ENCODE measurements around the gene ASB16. TPM values are rescaled to one million over a fixed set of nuclear protein-coding genes. Genes with fewer than 3 reads are reported as not detected.

The ASB16 gene
- total and polyA plus RNA-seq, 9 of the 15 experiments (the other 6 are each of a cell fraction or from before 2014, with no cell fraction given) = 0.03 to 0.07 TPM; not detected in 7

DNA sequence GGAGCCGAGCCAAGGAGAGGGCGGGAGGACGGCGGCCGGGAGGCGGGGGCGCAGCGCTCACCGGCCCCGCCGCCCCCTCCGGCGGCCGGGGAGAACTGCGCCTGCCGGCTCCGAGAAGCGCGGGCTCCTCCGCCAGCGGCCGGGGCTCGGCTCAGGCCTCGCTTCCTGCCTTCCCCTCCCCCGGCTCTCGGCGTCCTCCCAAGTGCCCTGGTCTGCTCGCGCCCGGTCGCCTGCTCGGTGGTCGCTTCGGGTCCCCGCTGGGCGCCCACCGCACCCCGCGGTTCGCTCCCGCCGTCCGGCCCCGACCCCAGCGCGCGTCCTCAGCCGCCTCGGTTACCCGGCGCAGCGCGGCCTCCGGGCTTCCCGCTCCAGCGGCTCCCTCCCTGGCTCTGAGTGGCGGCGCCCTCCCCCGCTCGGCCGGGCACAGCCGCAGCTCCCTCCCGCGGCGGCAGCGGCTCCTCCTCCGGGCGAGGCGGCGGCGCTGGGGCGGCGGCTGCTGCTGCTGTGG is 48.7 kb downstream of the ASB16 start (continued):
- TF ChIP-seq RREB1 (CRISPR knock-in tag; IDR thresholded peaks at IDR 0.05) = no peak
- no peak for TF ChIP-seq MAFG (tag; conservative IDR thresholded peaks at IDR 0.05)
- TF ChIP-seq SREBF2 (CRISPR knock-in tag; IDR thresholded peaks at IDR 0.05) = no peak
- no peak; the same call in none of the 2 replicates for TF ChIP-seq ZNF263 (CRISPR knock-in tag; IDR thresholded peaks at IDR 0.05; ENCODE audit: borderline replicate concordance)
- TF ChIP-seq SP2 (IDR thresholded peaks at IDR 0.05; ENCODE audit: extremely low read depth, low read depth, low read length, poor library complexity, severe bottlenecking) = no peak
- no peak for TF ChIP-seq ZNF695 (CRISPR knock-in tag; IDR thresholded peaks at IDR 0.05)
- TF ChIP-seq HNRNPLL (IDR thresholded peaks at IDR 0.05; ENCODE audit: low read depth, low read length, poor library complexity, severe bottlenecking) = no peak
- TF ChIP-seq, protein P1, sequence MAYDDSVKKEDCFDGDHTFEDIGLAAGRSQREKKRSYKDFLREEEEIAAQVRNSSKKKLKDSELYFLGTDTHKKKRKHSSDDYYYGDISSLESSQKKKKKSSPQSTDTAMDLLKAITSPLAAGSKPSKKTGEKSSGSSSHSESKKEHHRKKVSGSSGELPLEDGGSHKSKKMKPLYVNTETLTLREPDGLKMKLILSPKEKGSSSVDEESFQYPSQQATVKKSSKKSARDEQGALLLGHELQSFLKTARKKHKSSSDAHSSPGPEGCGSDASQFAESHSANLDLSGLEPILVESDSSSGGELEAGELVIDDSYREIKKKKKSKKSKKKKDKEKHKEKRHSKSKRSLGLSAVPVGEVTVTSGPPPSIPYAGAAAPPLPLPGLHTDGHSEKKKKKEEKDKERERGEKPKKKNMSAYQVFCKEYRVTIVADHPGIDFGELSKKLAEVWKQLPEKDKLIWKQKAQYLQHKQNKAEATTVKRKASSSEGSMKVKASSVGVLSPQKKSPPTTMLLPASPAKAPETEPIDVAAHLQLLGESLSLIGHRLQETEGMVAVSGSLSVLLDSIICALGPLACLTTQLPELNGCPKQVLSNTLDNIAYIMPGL (CRISPR knock-in tag; IDR thresholded peaks at IDR 0.05) = peak; percentile 82; the same call in 1 of the 2 replicates
- no peak for TF ChIP-seq SRSF3 (IDR thresholded peaks at IDR 0.05; ENCODE audit: insufficient read depth, low read length)
- TF ChIP-seq POLR2H (tag; IDR thresholded peaks at IDR 0.05; ENCODE audit: low read depth) = no peak
- no peak; the same call in 1 of the 2 replicates for TF ChIP-seq MYC (IDR thresholded peaks at IDR 0.05; ENCODE audit: low read depth, low read length)
- no peak for TF ChIP-seq MYC (CRISPR knock-in tag; IDR thresholded peaks at IDR 0.05; ENCODE audit: borderline replicate concordance, low read depth)
- peak in 1 of 2 experiments; percentile 49; a peak in 2 of 4 replicates for TF ChIP-seq NRF1 (conservative IDR thresholded peaks at IDR 0.05 in 1 of 2, IDR thresholded peaks at IDR 0.05 in 1 of 2)
- no peak for TF ChIP-seq ZBED1 (IDR thresholded peaks at IDR 0.05)
- TF ChIP-seq MCM2 (IDR thresholded peaks at IDR 0.05; ENCODE audit: low read depth) = no peak
- no peak for TF ChIP-seq FOXM1 (IDR thresholded peaks at IDR 0.05; ENCODE audit: low read depth)
- peak; percentile 64; the same call in 1 of the 2 replicates for TF ChIP-seq FOXM1 (CRISPR knock-in tag; IDR thresholded peaks at IDR 0.05; ENCODE audit: low read depth)
- TF ChIP-seq, protein P2, sequence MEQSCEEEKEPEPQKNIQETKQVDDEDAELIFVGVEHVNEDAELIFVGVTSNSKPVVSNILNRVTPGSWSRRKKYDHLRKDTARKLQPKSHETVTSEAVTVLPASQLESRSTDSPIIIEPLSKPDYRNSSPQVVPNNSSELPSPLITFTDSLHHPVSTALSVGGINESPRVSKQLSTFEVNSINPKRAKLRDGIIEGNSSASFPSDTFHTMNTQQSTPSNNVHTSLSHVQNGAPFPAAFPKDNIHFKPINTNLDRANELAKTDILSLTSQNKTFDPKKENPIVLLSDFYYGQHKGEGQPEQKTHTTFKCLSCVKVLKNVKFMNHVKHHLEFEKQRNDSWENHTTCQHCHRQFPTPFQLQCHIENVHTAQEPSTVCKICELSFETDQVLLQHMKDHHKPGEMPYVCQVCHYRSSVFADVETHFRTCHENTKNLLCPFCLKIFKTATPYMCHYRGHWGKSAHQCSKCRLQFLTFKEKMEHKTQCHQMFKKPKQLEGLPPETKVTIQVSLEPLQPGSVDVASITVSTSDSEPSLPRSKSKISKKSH (CRISPR knock-in tag; IDR thresholded peaks at IDR 0.05) = no peak
- peak; percentile 73; the same call in 1 of the 2 replicates for TF ChIP-seq NR4A1 (CRISPR knock-in tag; IDR thresholded peaks at IDR 0.05)
- peak; percentile 65; the same call in 1 of the 2 replicates for TF ChIP-seq NR4A1 (tag; IDR thresholded peaks at IDR 0.05)
- no peak for TF ChIP-seq ZNF146 (CRISPR knock-in tag; IDR thresholded peaks at IDR 0.05; ENCODE audit: unreplicated experiment)
